Transverse colon (tissue), 4 donors: ENCODE data around the gene ONECUT2. TPM values are rescaled to one million over a fixed set of nuclear protein-coding genes. Genes with fewer than 3 reads are reported as not detected.
A peak's percentile ranks its signal among the peaks of the same experiment; 100 is the strongest.

Experiments used
- DNase-seq: peaks from one replicate; pipeline ENCODE4 v3.0.0-alpha.2; 2019
- H3K27ac ChIP-seq, 4 donors: fragments of 200-600 bp; sonication (generic); 2 replicates each; pipeline ENCODE4 v1.5.1; 2016 to 2018; ENCODE audit warnings: inconsistent platforms in 4 of 4
- H3K27me3 ChIP-seq: fragments of 200-600 bp; sonication (generic); 2 replicates; pipeline ENCODE4 v1.5.1; 2017; ENCODE audit warnings: inconsistent platforms
- H3K36me3 ChIP-seq, 4 donors: fragments of 200-600 bp; sonication (generic); 2 replicates each; pipeline ENCODE4 v1.5.1; 2017 to 2019; ENCODE audit warnings: inconsistent platforms in 4 of 4
- H3K4me1 ChIP-seq, 4 donors: fragments of 200-600 bp; sonication (generic); 2 replicates each; pipeline ENCODE4 v1.5.1; 2017 to 2020; ENCODE audit warnings: inconsistent platforms in 4 of 4
- H3K4me3 ChIP-seq, 4 donors: fragments of 200-600 bp; sonication (generic); 1 replicate in 1 of 4; 2 replicates in 3 of 4; pipeline versions ENCODE4 v1.5.1 to v1.6.1; 2017 to 2019; ENCODE audit warnings: inconsistent platforms in 4 of 4
- H3K9me3 ChIP-seq, 2 donors: fragments of 200-600 bp; sonication (generic); 2 replicates each; pipeline ENCODE4 v1.5.1; 2017 to 2019; ENCODE audit warnings: inconsistent platforms in 2 of 2
- CTCF ChIP-seq, 5 experiments: fragments of 200-600 bp in 3 of 5; fragments of 450-650 bp in 2 of 5; sonication (generic) in 3 of 5; IDR thresholded peaks; 1 replicate in 2 of 5; 2 replicates in 3 of 5; pipeline ENCODE4 v1.5.1; 2016 to 2017; ENCODE audit warnings: antibody characterized with exemption in 5 of 5, inconsistent platforms in 3 of 5, mild to moderate bottlenecking in 2 of 5, moderate library complexity in 1 of 5
- EP300 ChIP-seq: sonication (generic); formaldehyde crosslinking; IDR thresholded peaks from one replicate; pipeline ENCODE4 v1.6.1; 2017; ENCODE audit warnings: antibody characterized with exemption, low read depth
- POLR2A ChIP-seq: fragments of 450-650 bp; IDR thresholded peaks from one replicate; pipeline ENCODE4 v1.6.1; 2016; ENCODE audit warnings: antibody characterized with exemption, mild to moderate bottlenecking, moderate library complexity
- POLR2AphosphoS5 ChIP-seq, 3 donors: sonication (generic); formaldehyde crosslinking; IDR thresholded peaks; one replicate each; pipeline ENCODE4 v1.6.1; 2016; ENCODE audit warnings: antibody characterized with exemption in 3 of 3
- WGBS, 2 donors: methylation state at CpG; one replicate each; pipeline ENCODE4 v1.1.5; 2018; ENCODE audit warnings: low coverage in 1 of 2; 5-methylcytosine and 5-hydroxymethylcytosine counted together
- in situ Hi-C, 4 donors: fragments of 200-750 bp; cut with MboI; loops; one replicate each; pipeline versions ENCODE4 v1.15.0 to v1.15.1; 2017; ENCODE audit warnings: low sequenced_read_pairs in 3 of 4, low pct_ligation_motif_present in 1 of 4, low pct_unique_long_range_greater_than_20kb in 1 of 4
- intact Hi-C: fragments of 100-400 bp; cut with DNase I; formaldehyde crosslinking; loops from one replicate; pipeline ENCODE4 v1.15.1; 2023; ENCODE audit warnings: low total_unique reads
- total RNA-seq, 4 donors: library from RNA; depleted of rRNA; stranded (reverse); fragments of >200 nt; gene quantifications; one replicate each; pipeline ENCODE4 v1.1.0, GENCODE V29; 2016

Gene ONECUT2
- total RNA-seq, 4 donors from 2014 or later = 0.14 to 0.48 TPM; not detected in 2

DNA sequence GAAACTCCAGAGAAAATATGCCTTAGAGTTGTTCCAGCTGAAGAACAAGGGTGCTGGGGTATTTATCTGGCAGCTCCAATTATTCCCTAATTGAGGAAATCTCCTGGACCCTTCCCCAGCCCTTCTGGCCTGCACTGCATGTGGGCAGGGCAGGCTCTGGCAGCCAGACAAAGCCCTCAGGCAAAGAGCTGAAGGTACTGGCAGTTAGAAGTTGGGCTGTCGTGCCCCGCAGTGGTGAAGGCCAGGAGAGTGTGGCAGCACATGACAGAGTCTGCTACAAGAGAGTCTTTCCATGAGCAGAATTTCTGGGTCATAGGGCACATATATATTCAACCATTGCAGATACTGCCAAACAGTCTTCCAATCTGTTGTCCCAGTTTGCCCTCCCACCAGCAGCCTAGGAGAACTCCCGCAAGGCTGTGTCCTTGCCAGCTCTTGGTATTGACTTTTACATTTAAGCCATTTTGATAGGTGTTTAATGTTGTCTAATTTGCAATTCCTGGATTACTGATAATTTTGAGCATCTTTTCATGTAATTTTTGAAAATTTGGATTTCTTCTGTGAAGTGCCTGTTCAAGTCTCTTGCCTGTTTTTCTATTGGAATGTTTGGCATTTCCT, 26.6 kb downstream of the ONECUT2 start:
- intact Hi-C loops = no loop called here

GRCh38 chr18:57466307-57466706, 31.1 kb downstream of the ONECUT2 start:
- intact Hi-C loops = no loop called here
- in situ Hi-C loops = no loop called here
- DNase-seq = no peak
- Histone ChIP-seq H3K27me3 (no peaks in the 10 kb centered on the region), H3K4me3 (no peak overlapping the region), H3K9me3 (no peaks in the 10 kb centered on the region), H3K27ac (no peak overlapping the region), H3K4me1 (peaks cover 0 to 13% (median 4%) of the 10 kb centered on the region in 4 donors), H3K36me3 (no peaks in the 10 kb centered on the region)
- WGBS, 2 donors = 14% methylated on average over 2 of the region's 2 CpGs; no CpG with 5 or more reads in 1 of the 2 donors
- no peak for TF ChIP-seq POLR2A
- TF ChIP-seq CTCF (IDR thresholded peaks at IDR 0.05) = no peak
- TF ChIP-seq POLR2AphosphoS5 (IDR thresholded peaks at IDR 0.05) = no peak
- no peak for TF ChIP-seq EP300

More for the DNA sequence above, 26.6 kb downstream of the ONECUT2 start:
- no peak for DNase-seq
- Histone ChIP-seq H3K4me1 (peaks cover 0 to 7% (median 2%) of the 10 kb centered on the region in 4 donors), H3K27ac (no peak overlapping the region), H3K9me3 (no peaks in the 10 kb centered on the region), H3K36me3 (no peaks in the 10 kb centered on the region), H3K27me3 (no peaks in the 10 kb centered on the region), H3K4me3 (no peak overlapping the region)
- no peak for TF ChIP-seq POLR2A
- TF ChIP-seq EP300 = no peak
- no peak for TF ChIP-seq CTCF (IDR thresholded peaks at IDR 0.05)
- TF ChIP-seq POLR2AphosphoS5 (IDR thresholded peaks at IDR 0.05) = no peak
- whole genome bisulfite sequencing, 2 donors = 95 to 100% methylated on average over 1 to 3 of the region's 3 CpGs
- in situ Hi-C loops = no loop called here

GRCh38 chr18:57466745-57467409, 31.7 kb downstream of the ONECUT2 start:
- Histone ChIP-seq H3K4me3 (no peak overlapping the region), H3K27me3 (no peaks in the 10 kb centered on the region), H3K4me1 (peaks cover 0 to 13% (median 4%) of the 10 kb centered on the region in 4 donors), H3K9me3 (no peaks in the 10 kb centered on the region), H3K36me3 (no peaks in the 10 kb centered on the region), H3K27ac (no peak overlapping the region)
- WGBS, 2 donors = 60 to 69% methylated on average over 7 to 10 of the region's 10 CpGs
- TF ChIP-seq POLR2AphosphoS5 (IDR thresholded peaks at IDR 0.05) (no peak), EP300 (no peak), POLR2A (no peak), CTCF (IDR thresholded peaks at IDR 0.05) (no peak)
- intact Hi-C loops = no loop called here
- DNase-seq = no peak
- in situ Hi-C loops = no loop called here

- H3K27ac ChIP-seq = peak overlapping the region in 1 of 4 donors; percentile 58
- H3K4me1 ChIP-seq = peaks cover 0 to 13% (median 4%) of the 10 kb centered on the region in 4 donors
- H3K27me3 ChIP-seq = no peaks in the 10 kb centered on the region
- H3K36me3 ChIP-seq = no peaks in the 10 kb centered on the region
- DNase-seq = peak; percentile 60
- in situ Hi-C loops = no loop called here
- TF ChIP-seq CTCF (IDR thresholded peaks at IDR 0.05) (no peak), POLR2AphosphoS5 (IDR thresholded peaks at IDR 0.05) (peak in 1 of 3 donors; percentile 13)
- intact Hi-C loops = no loop called here
- no peaks in the 10 kb centered on the region for H3K9me3 ChIP-seq
- 32% methylated on average over 3 of the region's 3 CpGs; no CpG with 5 or more reads in 1 of the 2 donors for WGBS, 2 donors
- no peak overlapping the region for H3K4me3 ChIP-seq
Observed at GRCh38 chr18:57469884-57470283, 34.7 kb downstream of the ONECUT2 start.
